CMK (cell line): Measurements from ENCODE around the gene TGFA.

Source experiments
- DNase-seq: peaks from one replicate; pipeline ENCODE4 v3.0.0-alpha.2; 2010; ENCODE audit warnings: low read depth

The TGFA gene

DNA sequence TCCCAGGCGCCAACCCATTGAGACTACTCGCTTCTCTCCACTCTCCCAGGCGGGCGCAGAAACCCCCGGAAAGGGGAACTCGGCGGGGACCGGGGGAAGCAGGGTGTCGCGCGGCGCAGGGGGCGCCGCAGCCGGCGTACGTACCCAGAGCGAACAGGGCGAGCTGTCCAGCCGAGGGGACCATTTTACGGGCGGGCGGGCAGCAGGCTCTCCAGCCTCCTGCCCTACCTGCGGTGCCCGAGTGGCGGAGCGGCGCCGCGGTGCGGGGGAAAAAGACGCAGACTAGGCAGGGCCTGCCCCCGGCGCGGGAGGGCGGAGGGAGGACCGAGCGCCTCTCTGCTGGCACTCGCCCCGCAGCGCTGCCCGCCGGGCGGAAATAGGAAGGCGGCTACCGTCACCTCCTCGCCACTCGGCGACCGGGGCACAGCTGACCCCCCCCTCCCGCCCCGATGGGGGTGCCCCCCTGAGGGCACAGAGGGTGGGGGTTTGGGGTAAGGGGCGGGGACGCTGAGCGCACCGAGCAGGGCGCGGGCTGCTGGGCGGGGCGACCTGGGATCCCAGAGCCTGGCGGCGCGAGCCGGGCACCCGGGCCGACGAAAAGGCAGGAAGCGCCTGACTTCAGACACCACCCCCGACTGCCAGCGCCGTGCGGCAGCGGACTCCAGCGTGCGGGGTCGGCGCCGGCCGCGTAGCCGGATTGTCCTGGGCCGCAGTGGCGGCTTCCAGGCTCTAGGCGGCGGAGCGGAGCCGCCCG lies at the start of gene TGFA:
TSS of gene TGFA (minus strand) at position 243 of the 754 bp plus-strand sequence. CDS start at position 184, 59 bp downstream.
- peak; percentile 15 for DNase-seq

DNA sequence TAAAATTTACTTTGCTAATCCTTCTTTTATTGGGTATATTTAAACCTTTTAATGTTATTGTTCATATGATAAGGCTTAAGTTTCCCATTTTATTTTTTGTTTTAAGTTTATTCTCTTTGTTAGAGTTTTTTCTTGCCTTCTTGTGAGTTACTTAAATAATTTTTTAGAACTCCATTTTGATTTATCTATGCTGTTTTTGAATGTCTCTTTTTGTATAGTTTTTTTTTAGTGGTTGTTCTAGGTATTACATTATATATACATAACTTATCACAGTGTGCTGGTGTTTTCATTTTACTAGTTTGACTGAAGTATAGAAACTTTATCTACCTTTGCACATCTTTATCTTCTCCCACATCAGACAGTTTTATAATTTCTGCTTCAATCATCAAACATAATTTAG lies 49.4 kb upstream of the TGFA start:
- DNase-seq, result no peak

DNA sequence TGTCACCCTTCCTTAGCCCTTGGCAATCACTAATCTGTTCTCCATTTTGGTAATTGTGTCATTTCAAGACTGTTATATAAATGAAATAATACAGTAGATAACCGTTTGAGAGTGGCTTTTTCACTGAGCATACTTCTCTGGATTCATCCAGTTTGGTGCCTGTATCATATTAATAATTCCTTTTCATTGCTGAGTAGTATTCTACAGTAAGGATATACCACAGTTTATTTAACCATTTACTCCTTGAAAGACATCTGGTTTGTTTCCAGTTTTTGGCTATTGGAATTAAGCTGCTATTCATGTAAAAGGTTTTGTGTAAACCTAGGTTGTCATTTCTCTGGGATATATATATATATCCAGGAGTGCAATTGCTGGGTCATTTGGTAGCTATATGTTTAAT lies 44.6 kb upstream of the TGFA start:
- no peak for DNase-seq

DNA sequence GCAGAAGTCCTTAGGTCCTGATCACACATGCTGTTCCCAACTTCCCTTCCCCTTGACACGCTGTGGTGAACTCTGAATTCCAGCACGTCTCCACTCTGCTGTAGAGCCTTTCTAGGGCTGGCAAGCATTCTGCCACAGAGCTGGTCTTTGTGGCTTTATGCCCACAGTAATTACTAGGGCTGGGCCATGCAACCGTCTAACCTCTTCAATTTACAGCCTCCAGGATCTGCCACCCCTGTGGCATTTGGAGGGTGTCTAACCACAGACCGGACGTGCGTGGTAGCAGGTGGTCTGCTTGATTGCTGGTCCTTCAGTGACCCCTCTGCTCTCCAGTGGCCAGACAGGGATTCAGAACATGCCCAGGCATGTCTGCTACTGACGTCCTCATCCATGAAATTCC lies 43.1 kb upstream of the TGFA start:
- DNase-seq, result peak; percentile 3

DNA sequence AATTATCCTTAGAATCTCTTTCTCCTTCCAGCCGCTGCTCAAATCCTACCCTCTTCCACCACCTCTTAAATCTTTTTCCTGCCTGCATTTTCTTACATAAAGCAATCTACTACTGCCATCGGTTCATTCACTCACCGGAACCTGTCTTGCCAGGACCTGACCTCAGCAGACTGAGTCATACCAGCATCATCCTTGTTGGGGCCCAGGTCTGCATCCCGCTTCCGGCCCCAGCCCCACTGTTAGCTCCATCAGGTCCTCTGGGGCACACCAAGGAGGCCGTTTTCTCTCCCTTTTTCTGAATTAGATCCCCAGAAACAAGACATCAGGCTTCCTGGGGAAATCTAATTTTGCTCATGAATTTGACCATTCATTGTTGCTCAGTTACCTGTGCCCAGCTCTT lies 42.7 kb upstream of the TGFA start:
- no peak for DNase-seq

DNA sequence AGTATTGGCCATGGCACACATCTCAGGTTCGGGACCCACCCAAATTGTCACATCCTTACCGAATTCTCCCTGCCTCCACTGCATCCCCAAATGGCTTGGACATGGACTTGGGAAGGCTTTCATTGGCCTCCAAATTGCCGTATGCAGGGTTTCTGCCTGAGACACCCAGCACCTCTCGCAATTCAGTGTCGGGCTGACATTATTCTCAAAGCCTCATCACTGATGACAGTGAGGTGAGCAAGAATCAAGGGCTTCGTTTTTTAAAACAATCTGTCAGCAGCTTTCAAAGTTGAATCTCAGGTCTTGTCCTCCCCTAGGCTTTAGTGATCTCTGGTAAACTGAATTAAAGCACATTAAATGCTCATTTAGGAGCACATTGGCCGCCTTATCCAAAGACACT lies 29.5 kb upstream of the TGFA start:
- no peak for DNase-seq

DNA sequence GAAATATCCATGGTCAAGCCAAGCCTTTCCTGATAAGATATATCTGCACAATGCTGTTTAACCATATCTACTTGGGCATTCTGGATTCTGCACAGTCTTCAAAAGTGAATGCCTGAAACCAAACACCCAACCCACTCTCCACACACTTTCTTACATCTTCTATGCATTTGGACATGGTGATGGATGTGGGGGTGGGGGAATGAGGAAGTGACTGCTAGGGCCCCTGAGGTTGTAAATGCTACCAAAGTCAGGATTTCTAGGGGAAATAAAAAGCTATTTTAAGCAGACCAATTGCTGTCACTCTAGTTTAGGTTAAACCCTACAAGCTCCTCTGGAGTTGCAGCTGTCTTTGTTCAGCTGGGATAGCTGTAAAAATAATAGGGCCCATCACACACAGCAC lies 26.7 kb upstream of the TGFA start:
- no peak for DNase-seq

DNA sequence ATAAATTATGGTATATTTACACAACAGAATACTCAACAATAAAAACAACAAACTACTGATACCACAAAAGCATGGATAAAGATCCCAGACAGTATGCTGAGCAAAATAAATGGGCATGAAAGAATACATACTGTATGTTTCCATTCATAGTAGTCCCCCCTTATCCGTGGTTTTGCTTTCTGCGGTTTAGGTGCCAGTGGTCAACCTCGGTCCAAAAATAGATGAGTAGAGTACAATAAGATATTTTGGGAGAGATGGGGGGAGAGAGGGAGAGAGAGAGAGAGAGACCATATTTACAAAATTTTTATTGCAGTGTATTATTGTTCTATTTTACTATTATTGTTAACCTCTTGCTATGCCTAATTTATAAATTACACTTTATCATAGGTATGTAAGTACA lies 21.0 kb upstream of the TGFA start:
- DNase-seq, result no peak

DNA sequence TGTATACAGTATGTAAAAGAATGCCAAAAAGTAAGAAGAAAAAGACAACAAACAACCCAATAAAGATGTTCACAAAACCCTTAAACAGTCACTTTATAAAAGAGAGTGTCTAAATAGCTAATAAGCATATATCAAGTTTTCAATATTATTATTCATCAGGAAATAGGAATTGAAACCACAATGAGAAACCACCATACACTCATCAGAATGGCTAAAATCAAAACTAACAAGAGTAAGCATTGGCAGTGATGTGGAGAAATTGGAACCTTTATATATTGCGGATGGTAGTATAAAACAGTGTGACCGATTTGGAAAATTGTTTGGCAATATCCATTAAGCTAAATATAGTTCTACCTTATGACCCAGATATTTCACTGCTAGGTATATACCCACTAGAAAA lies 20.5 kb upstream of the TGFA start:
- DNase-seq, result no peak

DNA sequence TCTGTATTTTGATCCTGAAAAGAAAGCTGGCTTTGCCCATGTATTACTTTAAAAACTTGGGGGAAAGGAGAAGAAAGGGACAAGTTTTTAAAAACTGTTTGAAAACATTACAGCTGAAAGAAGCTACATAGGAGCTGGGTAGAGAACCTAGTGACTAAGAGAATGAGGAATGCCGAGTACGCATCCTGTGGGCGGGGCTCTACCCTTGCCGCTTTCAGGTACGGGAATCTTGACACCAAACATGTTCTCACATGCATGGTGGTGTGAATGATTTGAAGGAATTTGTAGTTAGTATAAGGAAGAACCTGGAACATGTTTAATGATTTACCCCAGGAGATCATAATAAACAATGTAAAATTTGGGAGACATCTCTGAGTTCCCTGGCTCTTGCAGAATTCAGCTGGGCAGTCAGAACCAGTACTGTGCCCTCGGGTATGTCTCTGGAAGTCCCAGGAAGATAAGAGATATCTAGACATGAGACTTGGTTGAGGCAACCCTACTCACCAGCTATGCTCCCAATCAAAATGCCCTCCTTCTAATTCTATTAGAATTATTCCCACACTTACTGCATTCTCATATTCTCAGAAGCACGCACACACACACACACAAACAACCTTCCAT lies 16.5 kb upstream of the TGFA start:
- no peak for DNase-seq

DNA sequence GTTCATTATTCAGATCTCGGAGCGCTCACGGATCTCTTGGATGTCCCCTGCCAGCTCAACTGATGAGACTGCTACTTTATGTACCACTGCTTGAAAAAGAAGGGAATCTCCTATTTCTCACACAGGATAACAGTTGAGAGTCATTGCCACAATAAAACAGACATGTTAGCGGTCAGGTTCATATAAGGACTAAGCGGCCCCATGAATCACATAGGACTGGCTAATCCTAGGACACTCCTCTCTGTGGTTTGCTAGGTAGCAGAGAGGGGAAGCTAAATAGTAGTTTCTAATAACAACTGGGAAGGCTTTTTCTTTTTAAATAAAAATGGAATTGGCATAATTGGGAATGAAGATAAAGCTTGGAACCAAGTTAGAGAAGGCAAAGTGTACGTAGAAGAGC lies 15.9 kb upstream of the TGFA start:
- no peak for DNase-seq

DNA sequence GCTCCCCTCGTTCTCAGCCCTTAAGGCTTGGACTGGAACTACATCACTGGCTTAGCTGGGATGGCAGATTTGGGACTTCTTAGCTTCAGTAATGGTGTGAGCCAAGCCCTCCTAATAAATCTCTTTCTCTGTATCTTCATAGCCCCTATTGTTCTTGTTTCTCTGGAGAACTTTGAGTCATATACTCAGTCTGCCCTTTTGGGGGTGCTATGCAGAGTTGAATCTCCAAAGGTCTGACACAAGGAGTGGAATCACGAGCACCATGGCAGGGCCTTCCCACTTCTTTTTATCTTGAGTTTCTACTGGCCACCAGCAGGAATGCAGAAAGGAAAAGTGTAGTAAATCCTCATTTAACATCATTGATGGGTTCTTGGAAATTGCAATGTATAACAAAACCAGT lies 13.3 kb upstream of the TGFA start:
- DNase-seq, result no peak

DNA sequence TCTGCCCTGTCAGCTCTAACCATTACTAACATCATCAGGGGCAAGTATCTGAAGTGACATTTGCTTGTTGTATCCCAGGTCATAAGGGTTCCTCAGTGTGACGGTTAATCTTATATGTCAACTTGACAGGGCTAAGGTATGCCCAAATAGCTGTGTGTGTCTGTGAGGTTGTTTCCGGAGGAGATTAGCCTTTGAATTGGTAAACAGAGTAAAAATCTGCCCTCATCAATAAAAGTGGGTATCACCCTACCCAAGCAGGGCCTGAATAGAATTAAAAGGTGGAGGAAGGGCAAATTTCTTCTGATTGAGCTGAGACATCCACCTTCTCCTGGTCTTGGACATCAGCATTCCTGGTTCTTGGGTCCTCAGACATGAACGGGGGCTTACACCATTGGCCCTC lies 12.8 kb upstream of the TGFA start:
- DNase-seq, result no peak

DNA sequence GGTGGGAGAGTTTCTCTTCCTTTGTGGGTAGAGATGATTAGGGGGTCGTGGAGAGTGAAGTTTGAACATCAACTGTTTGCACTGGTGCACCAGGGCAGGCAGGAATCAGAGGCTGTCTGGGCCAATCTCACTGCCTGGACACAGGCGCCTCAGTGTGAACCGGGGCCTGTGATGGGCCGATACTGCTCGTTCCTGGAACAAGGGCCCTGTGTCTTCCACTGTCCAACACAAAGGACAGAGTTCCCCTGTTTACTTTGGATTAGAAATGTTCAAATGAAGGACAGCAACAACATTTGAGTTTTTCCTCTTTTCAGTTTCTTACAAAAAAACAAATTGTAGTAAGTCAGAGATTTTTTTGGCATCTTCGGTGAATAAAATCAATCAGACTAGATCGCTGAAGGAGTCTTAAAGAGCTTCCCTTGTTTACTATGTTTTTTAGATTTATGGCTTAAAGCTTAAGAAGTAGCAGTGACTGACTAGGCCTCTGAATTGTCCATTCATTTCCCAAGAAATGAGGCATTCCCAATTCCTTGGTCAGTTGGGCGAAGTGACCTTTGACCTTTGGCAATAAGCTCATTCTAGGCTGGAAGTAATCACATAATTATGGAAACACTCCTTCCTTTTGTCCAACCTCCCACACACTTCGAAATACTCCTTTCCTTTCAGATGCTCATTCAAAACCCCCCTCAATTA lies 11.6 kb upstream of the TGFA start:
- no peak for DNase-seq

DNA sequence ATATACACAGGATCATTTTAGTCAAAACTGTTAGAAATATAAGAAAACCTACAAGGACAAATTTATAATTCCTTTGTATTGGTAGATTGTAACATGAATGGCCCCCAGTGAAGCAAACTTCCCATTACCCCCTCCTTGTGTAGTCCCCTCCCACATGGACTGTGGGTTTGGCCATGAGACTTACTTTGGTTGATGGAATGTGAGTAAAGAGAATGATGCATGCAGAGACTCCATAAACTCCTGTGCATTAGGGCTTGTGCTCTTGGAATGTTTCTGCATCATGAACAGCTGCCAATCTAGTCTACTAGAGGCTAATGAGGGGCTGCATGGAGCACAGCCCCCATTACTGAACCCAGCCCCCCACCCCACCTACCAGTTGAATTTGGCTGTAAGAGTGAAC lies 8.3 kb upstream of the TGFA start:
- DNase-seq, result no peak

DNA sequence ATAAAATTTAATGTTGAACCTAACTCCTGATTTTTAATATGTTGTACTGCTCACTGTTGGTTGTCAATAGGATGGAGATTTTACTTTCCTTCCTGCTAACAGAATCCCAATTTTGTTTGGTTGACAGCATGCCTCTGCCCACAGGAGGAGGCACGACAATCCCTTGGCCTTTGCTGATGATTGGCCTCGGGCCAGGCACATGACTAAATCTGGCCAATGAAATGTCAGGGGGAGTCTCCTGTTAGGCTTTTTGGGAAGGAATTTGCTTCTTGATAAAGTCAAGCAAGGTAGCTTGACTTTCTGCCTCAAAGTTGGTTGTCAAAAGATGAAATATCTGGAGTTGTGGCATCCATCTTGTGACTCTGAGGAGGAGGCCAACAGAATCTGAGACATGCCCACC lies 6.8 kb upstream of the TGFA start:
- DNase-seq, result no peak

DNA sequence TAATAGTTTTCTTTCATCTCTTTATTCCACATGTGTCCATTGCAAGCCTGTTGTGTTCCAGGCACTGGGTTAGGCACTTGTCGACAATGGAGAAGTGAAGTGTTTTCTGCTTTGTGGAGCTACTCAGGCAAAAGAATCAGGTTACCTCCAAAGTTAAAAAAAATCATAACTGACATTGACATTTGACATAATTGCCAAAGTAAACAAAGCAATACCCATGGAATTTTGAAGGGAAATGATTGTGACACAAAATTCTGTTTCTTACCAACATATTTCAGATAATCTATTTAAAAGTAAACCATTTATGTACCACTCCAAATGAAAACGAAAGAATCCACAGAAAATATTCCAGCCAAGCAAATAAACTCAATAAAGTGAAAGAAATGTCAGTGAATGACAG lies 6.4 kb upstream of the TGFA start:
- no peak for DNase-seq

DNA sequence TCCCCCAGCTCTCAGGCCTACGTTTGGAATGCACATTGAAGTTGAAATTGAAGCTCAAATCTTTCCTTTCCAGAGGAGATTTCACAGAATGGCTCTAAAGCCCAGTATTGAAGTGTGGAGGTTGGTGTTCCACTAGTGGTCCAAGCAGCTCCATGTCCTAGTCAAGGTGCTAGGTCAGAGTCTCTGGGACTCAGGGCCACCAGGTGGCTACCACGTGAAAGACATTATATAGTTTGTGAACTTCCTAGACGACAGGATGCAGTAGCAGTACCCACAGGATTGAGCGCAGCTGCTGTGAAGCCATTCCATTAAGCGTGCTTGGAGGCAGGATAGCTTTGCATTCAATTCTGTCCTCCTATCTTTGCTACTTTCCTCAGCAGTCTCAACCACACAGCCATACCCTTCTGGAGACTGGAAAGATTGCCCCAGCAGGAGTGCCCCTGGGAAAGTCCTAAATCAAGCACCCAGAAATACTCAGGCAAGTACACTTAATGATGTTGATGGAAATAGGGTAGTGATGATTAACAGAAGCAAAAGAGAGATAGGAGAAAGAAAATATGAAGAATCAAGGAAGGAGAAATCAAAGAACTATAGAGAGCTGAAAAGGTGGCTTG lies 4.7 kb upstream of the TGFA start:
- no peak for DNase-seq

DNA sequence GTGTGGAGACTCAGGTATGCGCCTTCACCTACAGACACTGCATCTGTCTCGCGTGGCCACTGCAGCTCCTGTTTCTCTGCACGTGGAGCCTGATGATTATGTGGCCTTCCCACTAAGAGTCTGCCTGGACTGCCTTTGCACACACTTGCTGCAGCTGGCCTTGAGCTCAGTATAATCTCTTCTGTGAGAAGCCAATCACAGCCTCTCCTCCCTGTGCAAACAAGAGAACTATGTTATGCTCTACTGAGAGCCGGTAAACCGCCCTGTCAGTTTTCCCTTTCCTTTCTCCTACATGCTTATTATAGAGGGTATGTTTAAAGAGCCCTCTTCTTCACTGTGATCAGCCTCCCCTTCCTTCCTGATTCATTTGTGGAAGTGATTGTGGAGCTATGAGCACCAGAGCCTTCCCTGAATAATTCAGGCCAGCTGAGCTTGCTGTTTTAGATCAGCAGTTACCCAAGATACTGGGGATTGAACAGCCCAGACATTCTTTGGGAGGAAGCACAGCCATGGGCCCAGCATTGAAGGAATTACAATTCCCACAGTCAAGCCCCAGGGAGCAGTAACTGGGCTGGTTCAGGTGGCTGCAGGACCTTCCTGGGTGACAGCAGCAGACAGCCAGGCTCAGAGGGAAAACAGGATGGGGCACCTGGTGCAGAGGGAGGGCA lies 3.7 kb upstream of the TGFA start:
- DNase-seq, result no peak

DNA sequence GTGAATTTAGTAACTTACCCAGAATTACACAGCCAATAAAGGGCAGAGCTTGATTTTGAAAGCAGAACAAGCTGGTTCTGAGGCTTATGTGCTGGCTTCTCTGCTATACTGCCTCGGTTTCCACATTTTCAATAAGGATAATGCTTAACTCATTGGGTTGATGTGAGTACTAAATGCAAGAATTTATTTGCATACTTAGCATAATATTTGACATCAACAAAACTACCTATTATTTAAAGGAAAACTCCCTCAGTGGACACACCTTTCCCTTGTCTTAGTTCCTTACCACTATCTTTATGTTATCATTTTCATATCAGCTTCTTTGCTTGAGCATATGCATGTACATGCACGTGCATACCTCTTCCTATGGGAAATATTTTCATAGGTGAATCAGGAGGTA lies 3.0 kb upstream of the TGFA start:
- no peak for DNase-seq

DNA sequence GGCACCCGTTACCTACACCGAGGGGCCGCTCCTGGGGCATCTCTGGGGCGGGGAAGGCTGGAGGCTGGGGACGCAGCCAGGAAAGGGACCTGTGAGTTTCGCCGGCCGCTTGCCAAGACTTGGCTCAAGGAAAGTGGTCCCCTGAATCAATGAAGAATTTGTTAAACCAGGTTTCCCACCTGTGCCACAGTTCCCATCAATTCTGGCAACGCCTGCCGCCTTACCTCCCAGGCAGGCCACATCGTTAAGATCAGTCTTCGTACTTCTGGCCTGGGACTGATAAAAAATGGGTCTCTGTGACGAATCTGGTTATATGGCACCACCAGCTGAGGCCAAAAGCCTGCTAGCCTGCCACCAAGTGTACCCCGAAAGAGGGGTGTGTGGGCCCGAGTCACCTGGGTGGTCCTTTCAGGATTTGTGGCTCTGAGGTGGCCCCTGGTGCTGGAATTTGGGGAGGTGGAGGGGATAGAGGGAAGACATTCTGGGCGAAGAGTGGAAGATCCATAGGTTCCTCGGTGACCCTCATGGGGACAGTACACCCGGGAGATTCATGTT lies 789 bp upstream of the TGFA start:
- no peak for DNase-seq

DNA sequence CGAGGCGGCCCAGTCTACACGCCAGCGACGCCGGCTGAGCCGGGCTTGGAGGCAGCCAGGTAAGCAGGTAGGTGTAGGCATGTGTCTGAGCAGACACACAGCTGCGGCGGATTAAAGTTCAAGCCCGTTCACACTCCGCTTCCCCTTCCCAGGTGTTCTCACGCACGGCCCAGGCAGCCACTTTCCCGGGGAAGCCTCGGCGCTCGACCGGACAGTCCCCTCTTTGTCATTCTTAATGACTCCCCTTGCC lies 367 bp downstream of the TGFA start:
- DNase-seq, result no peak
